ENCODE measurements around the gene SLC6A17.

DNA sequence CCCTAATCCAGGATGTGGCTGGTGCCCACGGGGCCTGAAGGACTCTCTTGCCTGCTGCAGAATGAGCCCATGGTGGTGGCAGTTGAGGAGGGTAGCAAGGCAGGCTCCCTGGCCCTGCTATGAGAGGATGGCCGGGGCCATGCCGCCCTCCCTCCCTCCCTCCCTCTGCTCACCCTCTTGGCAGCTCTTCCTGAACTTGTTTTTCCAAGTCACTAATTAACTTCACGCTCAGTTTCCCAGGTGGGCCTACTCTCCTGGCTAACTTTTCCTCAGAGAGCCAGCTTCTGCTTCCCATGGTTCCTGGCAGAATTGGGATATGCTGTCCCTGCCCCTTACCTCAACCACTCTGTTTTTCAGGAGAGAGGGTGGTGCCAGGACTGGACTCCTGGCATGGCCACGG, 70.0 kb downstream of the SLC6A17 start:
- TF ChIP-seq GATA3 (IDR thresholded peaks at IDR 0.05; ENCODE audit: low read depth, low read length) = no peak
- no peak for TF ChIP-seq GATA2 (IDR thresholded peaks at IDR 0.05; ENCODE audit: low read depth, low read length)
